Endothelial cell (in vitro differentiated cells): ENCODE measurements around the gene F2RL1. TPM values are rescaled to one million over a fixed set of nuclear protein-coding genes. Genes with fewer than 3 reads are reported as not detected.

Experiments used
- DNase-seq: peaks from one replicate; pipeline ENCODE4 v3.0.0; 2021; ENCODE audit warnings: low spot score
- H3K27ac Mint-ChIP-seq: one replicate; pipeline ENCODE4 v1.8.0; 2021; ENCODE audit warnings: mixed read lengths, inconsistent platforms; ENCODE audit not compliant: unreplicated experiment
- H3K27me3 Mint-ChIP-seq: one replicate; pipeline ENCODE4 v1.8.0; 2021; ENCODE audit warnings: mild to moderate bottlenecking, moderate library complexity, mixed read lengths, inconsistent platforms; ENCODE audit not compliant: unreplicated experiment
- H3K36me3 Mint-ChIP-seq: one replicate; pipeline ENCODE4 v1.8.0; 2021; ENCODE audit warnings: mild to moderate bottlenecking, low read depth, mixed read lengths, inconsistent platforms; ENCODE audit not compliant: unreplicated experiment
- H3K4me1 Mint-ChIP-seq: one replicate; pipeline ENCODE4 v1.8.0; 2021; ENCODE audit warnings: mild to moderate bottlenecking, mixed read lengths, inconsistent platforms; ENCODE audit not compliant: unreplicated experiment
- H3K4me3 Mint-ChIP-seq: one replicate; pipeline ENCODE4 v1.8.0; 2021; ENCODE audit warnings: mild to moderate bottlenecking, mixed read lengths, inconsistent platforms; ENCODE audit not compliant: unreplicated experiment
- H3K9me3 Mint-ChIP-seq: one replicate; pipeline ENCODE4 v1.8.0; 2021; ENCODE audit warnings: mixed read lengths, inconsistent platforms; ENCODE audit not compliant: unreplicated experiment
- CTCF ChIP-seq: fragments of 200-600 bp; sonication (generic); IDR thresholded peaks from one replicate; pipeline ENCODE4 v1.5.0; 2021; ENCODE audit warnings: antibody characterized with exemption; ENCODE audit not compliant: unreplicated experiment
- total RNA-seq: library from RNA; stranded (reverse); fragmentation: NEBNext Ultra II Directional; extraction: Animal tissue kit (Norgen Biotek cat#: 25700); gene quantifications from one replicate; pipeline ENCODE4 v1.2.1, GENCODE V29; 2021; ENCODE audit not compliant: unreplicated experiment

Gene F2RL1
- total RNA-seq, 1 donor from 2014 or later = 141 TPM

GRCh38 chr5:76789991-76790581, 28.7 kb upstream of the F2RL1 start:
- Mint-ChIP-seq H3K27ac (peak overlapping the region; percentile 93), H3K9me3 (no peaks in the 10 kb centered on the region), H3K27me3 (no peaks in the 10 kb centered on the region), H3K4me3 (peak overlapping the region; percentile 28), H3K36me3 (no peaks in the 10 kb centered on the region), H3K4me1 (peaks cover 64% of the 10 kb centered on the region)
- TF ChIP-seq CTCF = no peak
- no peak for DNase-seq

GRCh38 chr5:76790632-76791290, 28.1 kb upstream of the F2RL1 start:
- Mint-ChIP-seq H3K27me3 (no peaks in the 10 kb centered on the region), H3K4me1 (peaks cover 57% of the 10 kb centered on the region), H3K36me3 (no peaks in the 10 kb centered on the region), H3K9me3 (no peaks in the 10 kb centered on the region), H3K27ac (peak overlapping the region; percentile 93), H3K4me3 (peak overlapping the region; percentile 28)
- no peak for TF ChIP-seq CTCF
- peak; percentile 29 for DNase-seq

GRCh38 chr5:76791461-76791860, 27.4 kb upstream of the F2RL1 start:
- Mint-ChIP-seq H3K4me1 (peaks cover 57% of the 10 kb centered on the region), H3K4me3 (no peak overlapping the region), H3K27ac (peak overlapping the region; percentile 93), H3K36me3 (no peaks in the 10 kb centered on the region), H3K27me3 (no peaks in the 10 kb centered on the region), H3K9me3 (no peaks in the 10 kb centered on the region)
- TF ChIP-seq CTCF = no peak
- no peak for DNase-seq

GRCh38 chr5:76794871-76795270, 24.0 kb upstream of the F2RL1 start:
- DNase-seq = no peak
- Mint-ChIP-seq H3K27ac (peak overlapping the region; percentile 87), H3K4me3 (no peak overlapping the region), H3K27me3 (no peaks in the 10 kb centered on the region), H3K4me1 (peaks cover 32% of the 10 kb centered on the region), H3K9me3 (no peaks in the 10 kb centered on the region), H3K36me3 (no peaks in the 10 kb centered on the region)
- TF ChIP-seq CTCF = no peak

GRCh38 chr5:76799588-76799987, 19.2 kb upstream of the F2RL1 start:
- Mint-ChIP-seq H3K36me3 (no peaks in the 10 kb centered on the region), H3K4me3 (no peak overlapping the region), H3K4me1 (peaks cover 23% of the 10 kb centered on the region), H3K9me3 (no peaks in the 10 kb centered on the region), H3K27me3 (peaks cover 4% of the 10 kb centered on the region), H3K27ac (no peak overlapping the region)
- TF ChIP-seq CTCF = no peak
- DNase-seq = no peak
